ENCODE measurements around the gene SLC35E3. TPM values are rescaled to one million over a fixed set of nuclear protein-coding genes. Genes with fewer than 3 reads are reported as not detected.

Gene SLC35E3
- total RNA-seq, 1 donor, result 7.0 TPM

DNA sequence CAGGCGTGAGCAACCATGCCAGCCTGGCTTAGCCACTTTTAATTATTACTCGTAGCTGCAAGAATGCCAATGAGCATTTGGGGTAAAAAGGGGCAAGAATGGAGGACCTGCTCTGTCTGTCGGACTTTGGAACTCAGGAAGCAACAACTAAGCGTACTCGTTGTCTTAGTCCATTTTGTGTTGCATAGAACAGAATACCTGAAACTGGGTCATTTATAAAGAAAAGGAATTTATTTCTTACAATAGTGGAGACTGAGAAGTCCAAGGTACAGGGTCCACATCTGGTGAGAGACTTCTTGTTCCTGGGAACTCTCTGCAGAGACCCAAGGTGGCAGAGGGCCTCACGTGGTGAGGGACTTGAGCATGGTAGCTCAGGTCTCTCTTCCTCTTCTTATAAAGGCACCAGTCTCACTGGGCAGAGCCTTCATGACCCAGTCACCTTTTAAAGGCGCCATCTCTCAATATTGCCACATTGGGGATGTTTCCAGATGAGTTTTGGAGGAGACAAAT is 29.2 kb downstream of the SLC35E3 start:
- TF ChIP-seq, protein P1, sequence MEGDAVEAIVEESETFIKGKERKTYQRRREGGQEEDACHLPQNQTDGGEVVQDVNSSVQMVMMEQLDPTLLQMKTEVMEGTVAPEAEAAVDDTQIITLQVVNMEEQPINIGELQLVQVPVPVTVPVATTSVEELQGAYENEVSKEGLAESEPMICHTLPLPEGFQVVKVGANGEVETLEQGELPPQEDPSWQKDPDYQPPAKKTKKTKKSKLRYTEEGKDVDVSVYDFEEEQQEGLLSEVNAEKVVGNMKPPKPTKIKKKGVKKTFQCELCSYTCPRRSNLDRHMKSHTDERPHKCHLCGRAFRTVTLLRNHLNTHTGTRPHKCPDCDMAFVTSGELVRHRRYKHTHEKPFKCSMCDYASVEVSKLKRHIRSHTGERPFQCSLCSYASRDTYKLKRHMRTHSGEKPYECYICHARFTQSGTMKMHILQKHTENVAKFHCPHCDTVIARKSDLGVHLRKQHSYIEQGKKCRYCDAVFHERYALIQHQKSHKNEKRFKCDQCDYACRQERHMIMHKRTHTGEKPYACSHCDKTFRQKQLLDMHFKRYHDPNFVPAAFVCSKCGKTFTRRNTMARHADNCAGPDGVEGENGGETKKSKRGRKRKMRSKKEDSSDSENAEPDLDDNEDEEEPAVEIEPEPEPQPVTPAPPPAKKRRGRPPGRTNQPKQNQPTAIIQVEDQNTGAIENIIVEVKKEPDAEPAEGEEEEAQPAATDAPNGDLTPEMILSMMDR (IDR thresholded peaks at IDR 0.05; ENCODE audit: insufficient read depth, low read length), result no peak
- H3K4me3 ChIP-seq (ENCODE audit: low read depth, low read length), result no peak overlapping the region
- no peak for DNase-seq (ENCODE audit: low read depth)

DNA sequence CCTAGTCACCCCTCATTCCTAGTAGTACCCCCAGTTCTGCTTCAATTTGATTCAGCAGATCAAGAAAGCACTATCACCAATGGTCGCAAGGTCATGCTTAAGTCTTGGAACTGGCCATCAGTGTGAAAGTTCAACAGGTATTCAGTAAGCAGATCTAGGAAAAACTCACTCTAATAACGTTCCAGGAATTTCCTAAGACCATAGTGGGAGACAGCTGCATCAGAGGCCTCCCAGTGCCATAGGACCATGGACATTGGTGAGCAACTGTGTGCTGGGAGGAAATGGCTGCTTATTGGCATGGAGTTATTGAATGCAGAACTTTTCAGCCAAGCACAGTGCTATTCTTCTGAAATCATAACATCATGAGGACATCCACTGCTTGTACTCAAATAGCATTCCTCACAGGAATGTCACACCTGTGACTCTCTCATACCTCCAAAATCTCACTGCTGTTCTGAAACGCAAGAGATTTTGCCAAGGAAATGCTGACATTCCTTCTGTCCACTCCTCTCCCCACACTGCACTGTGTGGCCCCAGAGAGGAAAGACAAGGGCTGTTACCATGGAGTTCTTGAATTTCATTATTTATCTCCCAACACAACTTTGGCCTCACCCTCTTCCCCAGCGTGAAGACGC is 31.1 kb downstream of the SLC35E3 start:
- DNase-seq (ENCODE audit: low read depth), result no peak
- TF ChIP-seq, protein P1 (IDR thresholded peaks at IDR 0.05; ENCODE audit: insufficient read depth, low read length), result no peak
- no peak overlapping the region for H3K4me3 ChIP-seq (ENCODE audit: low read depth, low read length)

DNA sequence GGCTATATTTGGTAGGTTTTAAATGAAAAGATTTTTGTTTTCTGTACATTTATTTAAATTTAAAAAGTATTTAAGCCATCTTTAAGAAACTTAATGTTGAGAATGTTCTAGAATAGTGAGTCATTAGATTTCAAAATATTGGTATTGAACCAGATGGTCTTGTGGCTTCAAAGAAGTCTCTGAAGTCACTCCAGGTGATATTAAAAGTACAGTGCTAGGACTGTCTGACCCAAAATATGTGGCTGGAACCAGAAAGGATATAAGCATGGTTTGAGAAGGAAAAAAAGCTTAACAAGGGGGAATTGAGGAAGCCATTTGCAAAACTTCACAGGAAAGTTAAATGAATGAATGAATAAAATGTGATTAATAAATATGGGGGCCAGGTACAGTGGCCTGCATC is 33.3 kb downstream of the SLC35E3 start:
- TF ChIP-seq, protein P1 (IDR thresholded peaks at IDR 0.05; ENCODE audit: insufficient read depth, low read length), result no peak
- no peak for DNase-seq (ENCODE audit: low read depth)
- H3K4me3 ChIP-seq (ENCODE audit: low read depth, low read length), result no peak overlapping the region

DNA sequence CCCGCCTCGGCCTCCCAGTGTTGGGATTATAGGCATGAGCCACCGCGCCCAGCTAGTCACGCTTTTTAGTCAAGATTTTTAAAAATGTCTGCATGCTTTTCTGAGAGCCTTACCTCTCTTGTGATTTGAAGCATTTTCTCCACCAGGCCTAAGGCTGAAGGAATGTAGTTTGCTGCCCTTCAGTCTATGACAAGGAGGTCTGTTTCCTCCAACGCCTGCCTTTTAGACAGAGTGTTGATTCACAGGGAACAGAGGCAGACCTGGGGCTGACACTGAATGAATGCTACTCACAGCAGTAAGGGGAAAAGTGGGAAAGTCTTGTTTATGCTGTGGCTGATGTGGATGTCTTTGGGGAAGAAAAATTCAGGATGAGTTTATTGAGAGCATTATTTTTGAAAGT is 34.8 kb downstream of the SLC35E3 start:
- TF ChIP-seq, protein P1 (IDR thresholded peaks at IDR 0.05; ENCODE audit: insufficient read depth, low read length), result no peak
- DNase-seq (ENCODE audit: low read depth), result no peak

DNA sequence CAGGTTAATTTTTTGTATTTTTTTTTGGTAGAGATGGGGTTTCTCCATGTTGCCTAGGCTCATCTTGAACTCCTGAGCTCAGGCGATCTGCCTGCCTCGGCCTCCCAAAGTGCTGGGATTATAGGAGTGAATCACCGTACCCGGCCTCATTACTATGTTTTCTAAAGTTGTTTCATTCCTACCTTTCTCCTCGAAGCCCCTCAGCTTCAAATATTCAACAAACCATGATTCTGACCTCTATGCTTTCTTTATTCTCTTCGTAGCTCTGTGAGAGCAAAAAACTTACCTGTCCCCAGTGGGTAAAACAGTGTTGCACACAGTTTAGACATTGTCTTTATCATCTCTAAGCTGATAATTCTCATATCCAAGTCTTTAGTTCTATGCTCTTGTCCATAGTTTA is 35.8 kb downstream of the SLC35E3 start:
- TF ChIP-seq, protein P1 (IDR thresholded peaks at IDR 0.05; ENCODE audit: insufficient read depth, low read length), result no peak
- no peak overlapping the region for H3K4me3 ChIP-seq (ENCODE audit: low read depth, low read length)
- no peak for DNase-seq (ENCODE audit: low read depth)

More for the DNA sequence above, 34.8 kb downstream of the SLC35E3 start:
- H3K4me3 ChIP-seq (ENCODE audit: low read depth, low read length), result no peak overlapping the region

DNA sequence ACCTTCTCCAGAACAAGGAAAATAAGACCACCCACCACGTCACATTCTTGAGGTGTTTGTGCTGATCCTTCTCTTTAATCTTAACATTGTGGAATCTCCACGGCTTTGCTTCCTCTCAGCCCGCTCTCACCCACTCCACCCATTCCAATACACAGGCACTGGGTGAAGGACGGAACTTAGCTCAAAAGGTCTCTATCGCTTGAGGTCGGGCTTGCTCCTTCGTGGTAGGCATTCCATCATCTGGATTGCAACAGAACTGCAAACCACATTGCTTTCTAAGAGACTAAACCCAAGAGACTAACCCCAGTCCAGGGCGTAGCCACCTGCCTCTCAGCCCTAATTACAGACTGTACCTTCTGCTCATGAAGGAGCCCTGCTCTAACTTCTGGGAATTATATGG is 38.0 kb downstream of the SLC35E3 start:
- no peak for DNase-seq (ENCODE audit: low read depth)
- TF ChIP-seq, protein P1 (IDR thresholded peaks at IDR 0.05; ENCODE audit: insufficient read depth, low read length), result no peak
- H3K4me3 ChIP-seq (ENCODE audit: low read depth, low read length), result no peak overlapping the region

DNA sequence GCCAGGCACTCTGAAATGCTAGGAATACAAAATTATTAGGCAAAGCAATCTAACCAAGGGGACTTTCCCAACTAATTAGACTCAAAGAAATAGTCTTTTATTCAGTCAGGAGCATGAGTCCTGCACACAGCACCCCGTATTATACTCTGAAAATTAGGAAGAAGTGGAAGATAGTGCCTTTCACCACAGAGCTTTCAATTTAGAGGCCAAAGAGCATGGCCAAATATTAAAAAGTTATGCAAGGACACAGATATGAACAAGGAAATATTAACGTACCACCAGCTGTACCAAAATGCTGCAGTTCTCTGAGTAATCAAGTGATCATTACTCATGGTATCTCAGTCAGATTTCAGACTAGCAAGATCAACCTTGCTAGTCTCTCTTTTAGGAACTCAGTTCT is 39.4 kb downstream of the SLC35E3 start:
- no peak overlapping the region for H3K4me3 ChIP-seq (ENCODE audit: low read depth, low read length)
- TF ChIP-seq, protein P1 (IDR thresholded peaks at IDR 0.05; ENCODE audit: insufficient read depth, low read length), result no peak
- DNase-seq (ENCODE audit: low read depth), result peak; percentile 29
